Activated CD8-positive, alpha-beta T cell treated with anti-CD3 and anti-CD28 coated beads for 36 hours (primary cell): Measurements from ENCODE around the gene XXYLT1. TPM values are rescaled to one million over a fixed set of nuclear protein-coding genes. Genes with fewer than 3 reads are reported as not detected.

ENCODE experiments used
- ATAC-seq: fragments of 200-7000 bp; cut with Tn5 transposase; one replicate; pipeline ENCODE4 v1.10.0; 2021; ENCODE audit warnings: mild to moderate bottlenecking, moderate library complexity
- CTCF ChIA-PET: fragments of 350-600 bp; sonication (Branson Sonifier 250); formaldehyde crosslinking; loops from one replicate; lab custom pipeline; 2021; ENCODE audit warnings: antibody characterized with exemption; lab: Charles Lee
- POLR2A ChIA-PET: fragments of 350-600 bp; sonication (Branson Sonifier 250); formaldehyde crosslinking; loops from one replicate; lab custom pipeline; 2021; ENCODE audit warnings: antibody characterized with exemption; lab: Charles Lee
- DNase-seq: peaks from one replicate; pipeline ENCODE4 v3.0.0-alpha.2; 2020
- H3K27ac Mint-ChIP-seq: one replicate; pipeline ENCODE4 v1.8.0; 2021; ENCODE audit warnings: mild to moderate bottlenecking, mixed read lengths
- H3K27me3 Mint-ChIP-seq: one replicate; pipeline ENCODE4 v1.8.0; 2021; ENCODE audit warnings: mixed read lengths
- H3K36me3 Mint-ChIP-seq: one replicate; pipeline ENCODE4 v1.8.0; 2021; ENCODE audit warnings: low read depth, mixed read lengths
- H3K4me1 Mint-ChIP-seq: one replicate; pipeline ENCODE4 v1.8.0; 2021; ENCODE audit warnings: low read depth, mixed read lengths
- H3K4me3 Mint-ChIP-seq: one replicate; pipeline ENCODE4 v1.8.0; 2021; ENCODE audit warnings: mild to moderate bottlenecking, moderate library complexity, mixed read lengths
- H3K9me3 Mint-ChIP-seq: one replicate; pipeline ENCODE4 v1.8.0; 2021; ENCODE audit warnings: mixed read lengths
- CTCF ChIP-seq: fragments of 200-600 bp; IDR thresholded peaks from one replicate; pipeline ENCODE4 v1.8.0; 2022; ENCODE audit warnings: antibody characterized with exemption, mild to moderate bottlenecking
- intact Hi-C: fragments of 100-400 bp; cut with micrococcal nuclease; formaldehyde crosslinking; loops from one replicate; pipeline ENCODE4 v1.10.0; 2022
- total RNA-seq, 2 experiments: library from RNA; stranded (reverse); gene quantifications; one replicate each; pipeline ENCODE4 v1.2.3, GENCODE V29; 2021

The XXYLT1 gene
- total RNA-seq, 2 experiments from 2014 or later = 8.4 to 9.6 TPM

- ChIA-PET CTCF (no interaction called here), POLR2A (no interaction called here)
- no peak overlapping the region for H3K27ac Mint-ChIP-seq
- intact Hi-C loops = no loop called here
- ATAC-seq = no peak
- no peak overlapping the region for H3K4me3 Mint-ChIP-seq
- H3K4me1 Mint-ChIP-seq = peaks cover 24% of the 10 kb centered on the region
- DNase-seq = no peak
- no peak for TF ChIP-seq CTCF
- no peaks in the 10 kb centered on the region for H3K27me3 Mint-ChIP-seq
- peaks cover 2% of the 10 kb centered on the region for H3K36me3 Mint-ChIP-seq
- no peaks in the 10 kb centered on the region for H3K9me3 Mint-ChIP-seq
These were observed 66.4 kb downstream of the XXYLT1 start for GRCh38 chr3:195204360-195205163.

GRCh38 chr3:195203606-195204005 lies 67.4 kb downstream of the XXYLT1 start:
- H3K4me3 Mint-ChIP-seq = no peak overlapping the region
- peak; percentile 85 for ATAC-seq
- DNase-seq = peak; percentile 52
- peaks cover 2% of the 10 kb centered on the region for H3K36me3 Mint-ChIP-seq
- H3K9me3 Mint-ChIP-seq = no peaks in the 10 kb centered on the region
- POLR2A ChIA-PET = interaction anchor here (0.6 kb wide), 1 partner anchor 377 kb away, joined by 3 read pairs; no protein-coding TSS in a partner anchor
- H3K27me3 Mint-ChIP-seq = no peaks in the 10 kb centered on the region
- peak overlapping the region; percentile 12 for H3K27ac Mint-ChIP-seq
- H3K4me1 Mint-ChIP-seq = peaks cover 24% of the 10 kb centered on the region
- CTCF ChIA-PET = no interaction called here
- intact Hi-C loops = no loop called here
- TF ChIP-seq CTCF = no peak

- H3K27me3 Mint-ChIP-seq = no peaks in the 10 kb centered on the region
- intact Hi-C loops = no loop called here
- ChIA-PET CTCF (no interaction called here), POLR2A (no interaction called here)
- no peak overlapping the region for H3K27ac Mint-ChIP-seq
- H3K4me3 Mint-ChIP-seq = no peak overlapping the region
- DNase-seq (no peak), ATAC-seq (no peak)
- no peaks in the 10 kb centered on the region for H3K36me3 Mint-ChIP-seq
- TF ChIP-seq CTCF = no peak
- no peaks in the 10 kb centered on the region for H3K9me3 Mint-ChIP-seq
- H3K4me1 Mint-ChIP-seq = peaks cover 29% of the 10 kb centered on the region
These were observed 69.7 kb downstream of the XXYLT1 start for GRCh38 chr3:195201295-195201694.

GRCh38 chr3:195200010-195200822 lies 70.7 kb downstream of the XXYLT1 start:
- ATAC-seq (no peak), DNase-seq (no peak)
- ChIA-PET POLR2A (no interaction called here), CTCF (interaction anchor here (1.2 kb wide), 1 partner anchor 10 kb away, joined by 3 read pairs; no protein-coding TSS in a partner anchor)
- Mint-ChIP-seq H3K36me3 (no peaks in the 10 kb centered on the region), H3K27ac (no peak overlapping the region), H3K27me3 (no peaks in the 10 kb centered on the region), H3K9me3 (no peaks in the 10 kb centered on the region), H3K4me1 (peaks cover 30% of the 10 kb centered on the region), H3K4me3 (no peak overlapping the region)
- TF ChIP-seq CTCF = no peak
- intact Hi-C loops = no loop called here
